ENCODE results near the gene DPP9.

DPP9 gene

GRCh38 chr19:4693471-4694121 is 30.0 kb downstream of the DPP9 start:
- Histone ChIP-seq H3K9me3 (no peaks in the 10 kb centered on the region), H3K4me3 (ENCODE audit: low read depth in 1 of 2, low read length in 1 of 2) (no peak overlapping the region), H3K27ac (no peak overlapping the region), H3K36me3 (peaks cover 95% of the 10 kb centered on the region), H3K27me3 (no peaks in the 10 kb centered on the region), H3K4me1 (ENCODE audit: control insufficient read depth in 1 of 2, insufficient read depth in 1 of 2, low read depth in 1 of 2, low read length in 1 of 2) (no peaks in the 10 kb centered on the region)
- TF ChIP-seq CTCF (IDR thresholded peaks at IDR 0.05), result no peak

- no peak for TF ChIP-seq CTCF (IDR thresholded peaks at IDR 0.05)
- Histone ChIP-seq H3K4me3 (ENCODE audit: low read depth in 1 of 2, low read length in 1 of 2) (no peak overlapping the region), H3K36me3 (peaks cover 95% of the 10 kb centered on the region), H3K4me1 (ENCODE audit: control insufficient read depth in 1 of 2, insufficient read depth in 1 of 2, low read depth in 1 of 2, low read length in 1 of 2) (no peaks in the 10 kb centered on the region), H3K27me3 (no peaks in the 10 kb centered on the region), H3K9me3 (no peaks in the 10 kb centered on the region), H3K27ac (no peak overlapping the region)
Observed at GRCh38 chr19:4693078-4693350, 30.6 kb downstream of the DPP9 start.

GRCh38 chr19:4692251-4693077 is 31.2 kb downstream of the DPP9 start:
- TF ChIP-seq CTCF (IDR thresholded peaks at IDR 0.05), result no peak
- no peaks in the 10 kb centered on the region for H3K27me3 ChIP-seq
- no peak overlapping the region for H3K27ac ChIP-seq
- no peak overlapping the region for H3K4me3 ChIP-seq (ENCODE audit: low read depth in 1 of 2, low read length in 1 of 2)
- H3K36me3 ChIP-seq, result peaks cover 95% of the 10 kb centered on the region
- H3K9me3 ChIP-seq, result no peaks in the 10 kb centered on the region
- no peaks in the 10 kb centered on the region for H3K4me1 ChIP-seq (ENCODE audit: control insufficient read depth in 1 of 2, insufficient read depth in 1 of 2, low read depth in 1 of 2, low read length in 1 of 2)

GRCh38 chr19:4691373-4691772 is 32.3 kb downstream of the DPP9 start:
- Histone ChIP-seq H3K9me3 (no peaks in the 10 kb centered on the region), H3K4me1 (ENCODE audit: control insufficient read depth in 1 of 2, insufficient read depth in 1 of 2, low read depth in 1 of 2, low read length in 1 of 2) (no peaks in the 10 kb centered on the region), H3K27me3 (no peaks in the 10 kb centered on the region), H3K27ac (no peak overlapping the region), H3K36me3 (peaks cover 95% of the 10 kb centered on the region), H3K4me3 (ENCODE audit: low read depth in 1 of 2, low read length in 1 of 2) (no peak overlapping the region)
- no peak for TF ChIP-seq CTCF (IDR thresholded peaks at IDR 0.05)

GRCh38 chr19:4690361-4690760 is 33.3 kb downstream of the DPP9 start:
- Histone ChIP-seq H3K9me3 (no peaks in the 10 kb centered on the region), H3K4me1 (ENCODE audit: control insufficient read depth in 1 of 2, insufficient read depth in 1 of 2, low read depth in 1 of 2, low read length in 1 of 2) (no peaks in the 10 kb centered on the region), H3K27me3 (no peaks in the 10 kb centered on the region), H3K27ac (no peak overlapping the region), H3K36me3 (peaks cover 96% of the 10 kb centered on the region), H3K4me3 (ENCODE audit: low read depth in 1 of 2, low read length in 1 of 2) (no peak overlapping the region)
- TF ChIP-seq CTCF (IDR thresholded peaks at IDR 0.05), result no peak
